GM23338 (cell line): Measurements from ENCODE around the gene HDAC9. TPM values are rescaled to one million over a fixed set of nuclear protein-coding genes. Genes with fewer than 3 reads are reported as not detected.

Source experiments
- ATAC-seq: fragments of 200-7000 bp; cut with Tn5 transposase; 3 replicates; pipeline ENCODE4 v1.9.1; 2020
- DNase-seq: peaks from one replicate; pipeline ENCODE4 v3.0.0-alpha.2; 2015; ENCODE audit warnings: low spot score
- H2AFZ ChIP-seq: fragments of 200-600 bp; sonication (generic); 2 replicates; pipeline ENCODE4 v1.8.0; 2016; ENCODE audit warnings: antibody characterized with exemption, mild to moderate bottlenecking, moderate library complexity
- H3F3A ChIP-seq: fragments of 200-600 bp; sonication (generic); replicated peaks from 2 replicates; pipeline ENCODE4 v1.8.0; 2017; ENCODE audit warnings: antibody characterized with exemption, mixed run types, low read depth
- H3K27ac ChIP-seq: fragments of 200-600 bp; sonication (generic); 2 replicates; pipeline ENCODE4 v1.6.1; 2016; ENCODE audit warnings: low read depth
- H3K27me3 ChIP-seq: fragments of 200-600 bp; sonication (generic); 2 replicates; pipeline ENCODE4 v1.8.0; 2016; ENCODE audit warnings: mild to moderate bottlenecking, mixed run types, moderate library complexity; ENCODE audit not compliant: insufficient read depth
- H3K36me3 ChIP-seq: fragments of 200-600 bp; sonication (generic); 2 replicates; pipeline ENCODE4 v1.8.0; 2016; ENCODE audit warnings: mild to moderate bottlenecking; ENCODE audit not compliant: insufficient read depth
- H3K4me1 ChIP-seq: fragments of 200-600 bp; sonication (generic); 2 replicates; pipeline ENCODE4 v1.8.0; 2016; ENCODE audit warnings: mild to moderate bottlenecking, moderate library complexity; ENCODE audit not compliant: insufficient read depth
- H3K4me2 ChIP-seq: fragments of 200-600 bp; sonication (generic); 2 replicates; pipeline ENCODE4 v1.7.1; 2017; ENCODE audit warnings: mixed run types
- H3K4me3 ChIP-seq: fragments of 200-600 bp; sonication (generic); 2 replicates; pipeline ENCODE4 v1.6.1; 2016; ENCODE audit warnings: mixed run types
- H3K79me2 ChIP-seq: fragments of 200-600 bp; sonication (generic); replicated peaks from 2 replicates; pipeline ENCODE4 v1.8.0; 2017; ENCODE audit warnings: mild to moderate bottlenecking; ENCODE audit not compliant: insufficient read depth
- H3K9me2 ChIP-seq: fragments of 200-600 bp; sonication (generic); 2 replicates; pipeline ENCODE4 v1.8.0; 2017; ENCODE audit not compliant: insufficient read depth
- H4K20me1 ChIP-seq: fragments of 200-600 bp; sonication (generic); replicated peaks from 2 replicates; pipeline ENCODE4 v1.8.0; 2017; ENCODE audit warnings: mild to moderate bottlenecking; ENCODE audit not compliant: insufficient read depth
- H3K27ac Mint-ChIP-seq: 2 replicates; pipeline ENCODE4 v1.8.0; 2020; ENCODE audit warnings: inconsistent platforms, mild to moderate bottlenecking, moderate library complexity, mixed read lengths
- H3K27me3 Mint-ChIP-seq: 3 replicates; pipeline ENCODE4 v1.8.0; 2022; ENCODE audit warnings: low read depth, mild to moderate bottlenecking, moderate library complexity, mixed read lengths, inconsistent platforms; ENCODE audit not compliant: insufficient read depth, poor library complexity
- H3K36me3 Mint-ChIP-seq: 3 replicates; pipeline ENCODE4 v1.8.0; 2021; ENCODE audit warnings: low read depth, mild to moderate bottlenecking, inconsistent platforms, moderate library complexity, mixed read lengths
- H3K4me1 Mint-ChIP-seq: 3 replicates; pipeline ENCODE4 v1.8.0; 2020; ENCODE audit warnings: mild to moderate bottlenecking, inconsistent platforms, mixed read lengths
- H3K4me3 Mint-ChIP-seq: 3 replicates; pipeline ENCODE4 v1.8.0; 2021; ENCODE audit warnings: moderate library complexity, mild to moderate bottlenecking, inconsistent platforms, mixed read lengths
- H3K9me3 Mint-ChIP-seq: 3 replicates; pipeline ENCODE4 v1.8.0; 2020; ENCODE audit warnings: moderate library complexity, mild to moderate bottlenecking, inconsistent platforms, mixed read lengths
- CREB1 ChIP-seq: fragments of 250-450 bp; sonication (Bioruptor Pico); IDR thresholded peaks from 2 replicates; pipeline ENCODE4 v1.5.0; 2020; ENCODE audit warnings: low read depth, mild to moderate bottlenecking, moderate library complexity
- CTCF ChIP-seq, 2 experiments: fragments of 200-600 bp in 1 of 2; sonication (generic) in 1 of 2; conservative IDR thresholded peaks; 2 replicates each; pipeline versions ENCODE4 v1.5.1 to v1.6.1; 2016 to 2017; ENCODE audit warnings: antibody characterized with exemption in 2 of 2, low read depth in 2 of 2, mild to moderate bottlenecking in 2 of 2, moderate library complexity in 1 of 2
- EZH2 ChIP-seq: fragments of 200-600 bp; sonication (generic); IDR thresholded peaks from one replicate; pipeline ENCODE4 v1.8.0; 2017; ENCODE audit warnings: antibody characterized with exemption, mild to moderate bottlenecking, low read depth; ENCODE audit not compliant: unreplicated experiment
- EZH2phosphoT487 ChIP-seq: fragments of 200-600 bp; sonication (generic); IDR thresholded peaks from one replicate; pipeline ENCODE4 v1.8.1; 2018; ENCODE audit warnings: antibody characterized with exemption; ENCODE audit not compliant: unreplicated experiment
- NANOG ChIP-seq: IDR thresholded peaks from 2 replicates; pipeline ENCODE4 v1.6.1; 2016; ENCODE audit warnings: antibody characterized with exemption, borderline replicate concordance
- POLR2AphosphoS5 ChIP-seq: IDR thresholded peaks from 2 replicates; pipeline ENCODE4 v1.6.1; 2016; ENCODE audit warnings: antibody characterized with exemption, low read depth
- STAT1 ChIP-seq: IDR thresholded peaks from one replicate; pipeline ENCODE4 v1.6.1; 2016; ENCODE audit warnings: antibody characterized with exemption; ENCODE audit not compliant: unreplicated experiment
- ZNF114 ChIP-seq: fragments of 250-450 bp; sonication (Bioruptor Pico); IDR thresholded peaks from 2 replicates; pipeline ENCODE4 v1.5.0; 2020; ENCODE audit warnings: mild to moderate bottlenecking, moderate library complexity
- polyA plus RNA-seq: library from polyadenylated mRNA; unstranded; fragments of >200 nt; fragmentation: Nextera tagmentation; extraction: Ambion mirVana; gene quantifications from 2 replicates; pipeline ENCODE4 v1.2.1, GENCODE V29; 2016
- total RNA-seq: library from RNA; depleted of rRNA; stranded (reverse); fragments of >200 nt; shearing (Covaris generic); gene quantifications from 2 replicates; pipeline ENCODE4 v1.2.3, GENCODE V29; 2014
- TF ChIP-seq, protein P1 (sequence below): IDR thresholded peaks from one replicate; pipeline ENCODE4 v1.6.1; 2018; ENCODE audit warnings: antibody characterized with exemption; ENCODE audit not compliant: unreplicated experiment

HDAC9 gene
- total and polyA plus RNA-seq, 2 experiments from 2014 or later, result 8.3 to 18.5 TPM

DNA sequence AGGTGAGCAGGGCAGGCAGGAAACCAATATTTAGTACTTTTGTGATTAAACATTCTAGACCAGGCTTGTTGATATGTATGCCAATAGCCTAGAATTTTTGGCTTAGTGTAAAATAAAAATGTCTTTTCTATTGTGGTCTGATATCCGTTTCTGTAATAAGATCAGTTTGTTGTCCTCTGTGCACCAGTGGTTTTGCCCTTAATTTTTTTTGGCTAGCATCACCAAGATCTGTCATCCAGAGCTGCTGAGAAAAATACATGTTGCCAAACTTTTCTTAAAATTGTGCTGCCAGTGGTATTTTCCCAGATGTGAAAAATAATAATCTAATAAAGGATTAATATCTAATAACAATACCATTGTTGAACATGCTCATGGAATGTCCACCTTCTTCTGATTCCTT lies 506.3 kb downstream of the HDAC9 start (continued):
- no peak for TF ChIP-seq STAT1
- TF ChIP-seq, protein P1, sequence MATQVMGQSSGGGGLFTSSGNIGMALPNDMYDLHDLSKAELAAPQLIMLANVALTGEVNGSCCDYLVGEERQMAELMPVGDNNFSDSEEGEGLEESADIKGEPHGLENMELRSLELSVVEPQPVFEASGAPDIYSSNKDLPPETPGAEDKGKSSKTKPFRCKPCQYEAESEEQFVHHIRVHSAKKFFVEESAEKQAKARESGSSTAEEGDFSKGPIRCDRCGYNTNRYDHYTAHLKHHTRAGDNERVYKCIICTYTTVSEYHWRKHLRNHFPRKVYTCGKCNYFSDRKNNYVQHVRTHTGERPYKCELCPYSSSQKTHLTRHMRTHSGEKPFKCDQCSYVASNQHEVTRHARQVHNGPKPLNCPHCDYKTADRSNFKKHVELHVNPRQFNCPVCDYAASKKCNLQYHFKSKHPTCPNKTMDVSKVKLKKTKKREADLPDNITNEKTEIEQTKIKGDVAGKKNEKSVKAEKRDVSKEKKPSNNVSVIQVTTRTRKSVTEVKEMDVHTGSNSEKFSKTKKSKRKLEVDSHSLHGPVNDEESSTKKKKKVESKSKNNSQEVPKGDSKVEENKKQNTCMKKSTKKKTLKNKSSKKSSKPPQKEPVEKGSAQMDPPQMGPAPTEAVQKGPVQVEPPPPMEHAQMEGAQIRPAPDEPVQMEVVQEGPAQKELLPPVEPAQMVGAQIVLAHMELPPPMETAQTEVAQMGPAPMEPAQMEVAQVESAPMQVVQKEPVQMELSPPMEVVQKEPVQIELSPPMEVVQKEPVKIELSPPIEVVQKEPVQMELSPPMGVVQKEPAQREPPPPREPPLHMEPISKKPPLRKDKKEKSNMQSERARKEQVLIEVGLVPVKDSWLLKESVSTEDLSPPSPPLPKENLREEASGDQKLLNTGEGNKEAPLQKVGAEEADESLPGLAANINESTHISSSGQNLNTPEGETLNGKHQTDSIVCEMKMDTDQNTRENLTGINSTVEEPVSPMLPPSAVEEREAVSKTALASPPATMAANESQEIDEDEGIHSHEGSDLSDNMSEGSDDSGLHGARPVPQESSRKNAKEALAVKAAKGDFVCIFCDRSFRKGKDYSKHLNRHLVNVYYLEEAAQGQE, result no peak
- no peak for TF ChIP-seq ZNF114 (CRISPR knock-in tag)

DNA sequence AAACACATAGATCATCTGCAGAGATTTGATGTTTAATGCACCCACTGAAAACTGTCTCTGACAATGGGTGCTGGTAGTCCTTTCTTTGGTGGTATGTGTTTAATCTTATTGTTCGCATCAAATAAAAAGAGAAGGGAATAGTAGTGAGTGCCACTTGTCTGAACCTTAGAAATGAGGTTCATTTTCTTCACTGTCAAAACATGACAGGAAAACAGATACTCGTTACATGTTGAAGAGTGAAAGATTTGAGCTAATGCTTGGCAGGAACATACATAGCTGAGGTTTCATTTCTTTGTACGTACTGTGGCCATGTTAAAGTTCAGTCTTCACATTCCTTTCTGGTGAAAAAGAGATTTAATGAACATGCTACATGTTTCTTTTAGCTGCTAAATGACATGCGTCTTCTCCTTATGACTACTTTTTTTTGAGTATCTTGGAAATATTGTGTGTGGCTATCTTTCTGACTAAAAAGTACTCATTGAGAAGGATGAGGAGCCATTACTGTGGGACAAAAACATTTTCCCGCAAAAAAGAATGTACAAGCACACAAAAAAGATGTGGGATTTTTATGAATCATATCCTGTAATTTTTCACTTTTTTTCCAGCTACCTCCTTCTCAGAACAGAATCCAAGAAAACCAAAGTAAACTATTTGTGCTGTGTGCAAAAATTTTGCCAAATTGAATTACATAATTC lies 513.8 kb downstream of the HDAC9 start:
- Mint-ChIP-seq H3K4me3 (no peak overlapping the region), H3K9me3 (no peaks in the 10 kb centered on the region), H3K4me1 (no peaks in the 10 kb centered on the region), H3K36me3 (no peaks in the 10 kb centered on the region), H3K27me3 (no peaks in the 10 kb centered on the region), H3K27ac (no peak overlapping the region)
- Histone ChIP-seq H3K4me3 (no peak overlapping the region), H3K4me2 (no peak overlapping the region), H3K36me3 (no peaks in the 10 kb centered on the region), H3K27ac (no peak overlapping the region), H3K79me2 (no peaks in the 10 kb centered on the region), H4K20me1 (no peaks in the 10 kb centered on the region), H3K9me2 (peaks cover 4% of the 10 kb centered on the region; the same call in 1 of the 2 replicates), H2AFZ (no peak overlapping the region), H3F3A (no peaks in the 10 kb centered on the region), H3K27me3 (no peaks in the 10 kb centered on the region), H3K4me1 (no peaks in the 10 kb centered on the region)
- DNase-seq, result no peak
- ATAC-seq, result no peak
- no peak for TF ChIP-seq POLR2AphosphoS5
- TF ChIP-seq EZH2phosphoT487, result no peak
- TF ChIP-seq NANOG, result no peak

GRCh38 chr7:19009936-19010280 lies 514.4 kb downstream of the HDAC9 start:
- Mint-ChIP-seq H3K9me3 (no peaks in the 10 kb centered on the region), H3K4me1 (no peaks in the 10 kb centered on the region), H3K4me3 (no peak overlapping the region), H3K36me3 (no peaks in the 10 kb centered on the region), H3K27me3 (no peaks in the 10 kb centered on the region), H3K27ac (no peak overlapping the region)
- Histone ChIP-seq H3K27ac (no peak overlapping the region), H4K20me1 (no peaks in the 10 kb centered on the region), H3K4me2 (no peak overlapping the region), H3K4me1 (no peaks in the 10 kb centered on the region), H3K27me3 (no peaks in the 10 kb centered on the region), H3F3A (no peaks in the 10 kb centered on the region), H2AFZ (no peak overlapping the region), H3K4me3 (no peak overlapping the region), H3K9me2 (peaks cover 4% of the 10 kb centered on the region; the same call in 1 of the 2 replicates), H3K36me3 (no peaks in the 10 kb centered on the region), H3K79me2 (no peaks in the 10 kb centered on the region)
- no peak for DNase-seq
- ATAC-seq, result no peak
- TF ChIP-seq STAT1 (no peak), CTCF (conservative IDR thresholded peaks at IDR 0.05; ENCODE audit: low read depth in 2 of 2) (no peak), NANOG (no peak), EZH2 (no peak), CREB1 (no peak), POLR2AphosphoS5 (no peak)
- TF ChIP-seq, protein P1, result no peak
